ENCODE measurements around the gene MAPK9.

The MAPK9 gene

GRCh38 chr5:180291943-180292831 lies at the start of gene MAPK9:
Gene MAPK9 (minus strand): TSS chr5:180292083. CDS start chr5:180280561, 11,522 bp downstream.
- peak; percentile 77 for DNase-seq

DNA sequence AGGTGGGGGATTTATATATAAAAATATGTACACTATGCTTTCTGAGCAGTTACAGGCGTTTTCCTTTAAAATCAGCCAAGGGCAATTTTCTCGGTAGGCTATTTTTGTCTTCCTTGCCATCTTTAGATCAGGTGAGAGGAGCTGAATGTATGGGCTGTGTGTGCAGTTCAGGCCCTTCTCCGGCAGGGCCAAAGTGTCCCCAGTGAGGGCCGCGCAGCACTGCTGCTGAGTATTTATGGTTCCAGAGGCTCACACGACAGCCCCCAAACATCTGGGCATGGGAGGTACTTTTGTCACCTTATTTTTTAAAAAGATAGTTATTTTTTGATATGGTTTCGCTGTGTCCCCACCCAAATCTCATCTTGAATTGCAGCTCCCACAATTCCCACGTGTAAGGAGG lies 49.7 kb upstream of the MAPK9 start:
- no peak for DNase-seq

DNA sequence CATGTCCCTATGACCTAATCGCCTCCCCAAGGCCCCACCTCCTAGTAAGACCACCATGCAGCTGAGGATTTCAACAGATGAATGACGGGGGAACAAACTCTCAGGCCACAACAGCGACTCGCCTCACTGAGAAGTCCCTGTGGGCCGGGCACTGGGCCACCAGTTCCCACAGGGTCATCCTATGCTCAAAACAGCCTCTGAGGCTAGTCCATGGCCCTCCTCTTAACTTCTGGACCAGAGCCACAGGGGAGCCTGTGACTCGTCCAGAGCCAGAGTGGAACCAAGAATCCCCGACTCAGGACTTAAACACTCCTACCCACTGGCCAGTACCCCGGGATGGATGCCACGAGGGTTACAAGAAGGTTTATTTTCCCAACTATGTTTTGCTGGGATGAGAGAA lies 49.0 kb upstream of the MAPK9 start:
- DNase-seq: no peak

DNA sequence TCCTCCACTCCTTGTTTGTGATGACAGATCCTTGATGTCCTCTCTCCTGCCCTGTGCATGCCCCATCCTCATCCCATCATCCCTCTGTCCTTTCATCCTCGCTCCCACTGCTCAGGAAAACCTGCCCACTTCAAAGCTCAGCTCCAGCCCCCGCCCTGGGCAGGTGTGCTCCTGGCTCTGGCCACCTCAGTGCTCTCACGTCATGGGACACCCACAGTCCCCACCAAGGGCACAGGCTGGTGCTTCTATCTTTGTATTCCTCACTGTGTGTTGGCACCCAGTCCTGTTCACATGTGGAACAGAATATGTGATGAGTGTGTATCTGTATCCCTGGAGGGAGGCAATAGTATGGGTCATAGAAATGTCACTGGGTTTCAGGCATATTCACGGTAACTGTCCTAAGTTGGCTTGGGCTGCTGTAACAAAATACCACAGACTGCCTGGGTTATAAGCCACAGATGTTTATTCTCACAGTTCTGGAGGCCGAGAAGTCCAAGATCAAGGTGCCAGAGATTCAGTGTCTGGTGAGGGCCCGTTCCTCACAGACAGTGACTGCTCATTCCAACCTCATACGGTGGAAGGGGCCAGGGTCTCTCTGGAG lies 47.8 kb upstream of the MAPK9 start:
- no peak for DNase-seq

DNA sequence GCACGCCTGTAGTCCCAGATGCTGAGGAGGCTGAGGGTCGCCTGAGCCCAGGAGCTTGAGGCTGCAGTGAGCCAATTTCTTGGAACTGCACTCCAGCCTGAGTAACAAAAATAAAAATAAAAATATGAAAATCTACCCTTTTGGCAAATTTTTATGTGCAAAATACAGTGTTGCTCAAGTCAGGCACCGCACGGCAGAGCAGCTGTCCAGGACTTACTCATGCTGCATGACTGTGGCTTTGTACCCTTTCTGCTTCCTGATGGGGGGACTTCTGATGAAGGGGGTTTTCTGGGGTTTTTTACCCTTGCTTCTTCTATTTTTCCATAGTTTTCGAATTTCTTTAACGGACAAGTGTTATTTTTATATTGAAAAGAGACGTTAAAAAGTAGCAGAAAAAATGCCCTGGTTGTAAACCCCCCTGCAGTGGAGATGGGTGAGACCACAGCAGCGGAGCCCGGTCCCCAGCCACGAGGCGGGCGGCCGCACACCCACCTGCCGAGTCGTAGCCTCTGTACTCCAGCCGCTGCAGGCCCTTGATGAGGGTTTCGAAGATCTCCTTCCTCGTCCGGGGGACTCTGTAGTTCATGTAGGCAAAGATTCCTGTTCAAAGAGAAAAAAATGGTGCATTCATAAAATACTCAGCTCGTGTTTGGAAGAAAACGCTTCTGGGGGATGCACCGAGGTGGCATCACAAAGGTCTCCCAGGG lies 46.3 kb upstream of the MAPK9 start:
- DNase-seq: no peak

- no peak for DNase-seq
Observed at GRCh38 chr5:180336234-180337020, 44.5 kb upstream of the MAPK9 start.

- no peak for DNase-seq
Observed at GRCh38 chr5:180335614-180336233, 43.8 kb upstream of the MAPK9 start.

DNA sequence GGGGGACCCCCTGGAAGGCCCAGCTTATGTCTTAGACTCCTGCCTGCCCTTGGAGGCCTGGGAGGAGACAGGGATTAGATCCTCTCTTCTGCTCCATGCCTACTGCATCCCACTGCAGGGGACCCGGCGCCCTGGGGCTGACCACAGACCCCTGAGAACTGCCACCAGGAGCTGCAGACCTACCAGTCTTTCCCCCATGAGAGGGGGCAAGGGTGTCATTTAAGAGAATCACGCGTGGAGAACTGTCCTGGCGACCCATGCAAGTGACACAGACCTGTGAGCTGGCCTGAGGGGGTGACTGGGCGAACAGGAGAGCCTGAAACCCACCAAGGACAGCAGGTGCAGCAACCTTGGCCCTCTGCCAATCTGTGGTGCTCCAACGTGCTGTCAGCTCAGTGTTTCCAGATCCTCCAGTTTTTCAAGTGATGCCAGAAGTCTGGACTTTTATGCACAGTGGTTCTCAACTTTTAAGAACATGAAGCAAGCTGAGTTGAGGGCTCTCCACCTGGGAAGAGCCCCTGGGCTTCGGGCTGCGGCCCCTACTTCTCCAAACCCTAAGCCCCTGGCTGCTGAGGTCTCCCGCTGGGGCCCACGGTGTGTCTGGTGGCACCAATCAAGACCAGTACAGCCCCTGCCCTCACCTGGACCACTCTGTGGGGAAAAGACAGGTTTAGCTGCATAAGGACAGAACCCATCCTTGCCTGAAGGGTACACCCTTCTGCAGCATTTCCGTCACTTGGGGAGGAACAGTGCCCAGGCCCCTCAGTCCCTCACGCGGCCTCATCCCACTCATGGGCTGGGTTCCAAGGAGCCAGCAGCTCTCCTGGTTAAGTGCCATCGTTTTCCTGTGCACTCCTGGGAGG lies 43.1 kb upstream of the MAPK9 start:
- no peak for DNase-seq

- DNase-seq: no peak
Observed at GRCh38 chr5:180334176-180334575, 42.3 kb upstream of the MAPK9 start.

DNA sequence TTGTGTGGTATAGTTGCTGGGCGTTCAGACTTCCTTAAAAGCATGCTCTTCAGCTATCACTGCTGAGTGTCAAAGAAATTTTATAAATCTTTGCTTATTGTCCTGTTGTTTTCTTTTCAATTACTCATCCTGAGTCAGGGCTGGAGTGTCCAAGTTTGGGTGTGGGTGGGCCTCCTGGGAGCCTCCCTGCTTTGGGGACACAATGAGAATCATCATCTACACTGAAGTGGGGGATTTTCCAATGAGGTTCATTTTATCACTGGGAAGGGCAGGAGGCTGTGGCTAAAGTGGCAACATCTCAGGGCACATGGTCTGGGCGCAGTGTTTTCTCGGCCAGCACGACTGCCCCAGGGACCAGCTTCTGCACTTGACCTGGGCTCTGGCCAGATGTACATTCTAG lies 41.8 kb upstream of the MAPK9 start:
- no peak for DNase-seq

DNA sequence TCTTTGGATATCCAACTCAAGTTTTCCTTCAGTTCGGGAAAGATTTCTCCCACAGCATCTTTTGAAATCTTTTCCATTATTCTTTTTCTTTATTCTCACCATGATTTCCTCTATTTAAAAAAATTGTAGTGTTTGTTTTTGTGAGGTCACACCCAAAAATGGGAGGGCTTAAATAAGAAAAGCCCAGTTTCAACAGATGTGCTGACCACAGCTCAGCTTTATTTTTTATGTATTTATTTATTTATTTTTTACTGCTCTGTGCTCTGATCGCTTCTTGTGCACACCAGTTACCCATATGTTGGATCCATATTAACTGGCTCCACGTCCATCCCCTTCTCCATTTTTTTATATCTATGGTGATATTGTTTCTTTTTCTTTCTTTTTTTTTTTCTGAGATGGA lies 41.0 kb upstream of the MAPK9 start:
- DNase-seq: no peak

DNA sequence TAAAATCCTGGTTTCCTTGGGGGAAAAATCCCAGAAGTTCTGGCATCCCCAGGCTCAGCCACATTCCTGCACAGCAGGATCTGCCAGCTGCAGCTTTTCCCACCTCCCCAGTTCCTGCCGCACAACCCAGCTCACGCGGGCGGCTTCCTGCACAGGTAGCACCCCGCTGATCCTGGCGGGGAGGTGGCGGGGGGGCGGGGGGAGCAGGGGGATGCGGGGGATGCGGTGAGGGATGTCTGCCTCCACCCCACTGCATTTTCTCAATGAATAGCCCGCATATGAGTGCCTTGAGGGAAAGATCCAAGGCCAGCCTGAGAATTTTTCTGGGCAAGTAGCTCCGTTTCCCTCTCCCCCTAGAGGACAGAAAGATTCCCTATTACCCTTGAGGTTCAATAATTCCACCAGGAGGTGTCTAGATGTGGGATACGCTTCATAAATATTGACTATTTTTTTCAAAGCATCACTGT lies 40.2 kb upstream of the MAPK9 start:
- DNase-seq: no peak

- no peak for DNase-seq
Observed at GRCh38 chr5:180331647-180331950, 39.7 kb upstream of the MAPK9 start.

GRCh38 chr5:180330810-180331646 lies 39.1 kb upstream of the MAPK9 start:
- DNase-seq: no peak

DNA sequence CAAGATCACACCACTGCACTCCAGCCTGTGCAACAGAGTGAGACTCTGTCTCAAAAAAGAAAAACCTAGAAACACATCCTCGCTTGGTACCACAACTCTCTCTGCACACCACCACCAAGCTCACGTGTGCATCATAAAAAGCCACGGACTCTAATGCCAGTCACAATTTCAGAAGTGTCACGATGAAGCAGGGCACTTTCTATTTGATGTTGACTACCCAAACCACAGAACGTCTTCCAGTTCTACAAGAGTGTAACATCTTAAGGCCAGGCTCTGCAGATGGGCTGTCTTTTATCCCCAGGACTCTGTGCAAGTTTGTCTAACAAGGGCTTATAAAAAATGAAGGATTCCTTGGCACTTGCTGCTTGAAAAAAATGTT lies 38.4 kb upstream of the MAPK9 start:
- DNase-seq: no peak

DNA sequence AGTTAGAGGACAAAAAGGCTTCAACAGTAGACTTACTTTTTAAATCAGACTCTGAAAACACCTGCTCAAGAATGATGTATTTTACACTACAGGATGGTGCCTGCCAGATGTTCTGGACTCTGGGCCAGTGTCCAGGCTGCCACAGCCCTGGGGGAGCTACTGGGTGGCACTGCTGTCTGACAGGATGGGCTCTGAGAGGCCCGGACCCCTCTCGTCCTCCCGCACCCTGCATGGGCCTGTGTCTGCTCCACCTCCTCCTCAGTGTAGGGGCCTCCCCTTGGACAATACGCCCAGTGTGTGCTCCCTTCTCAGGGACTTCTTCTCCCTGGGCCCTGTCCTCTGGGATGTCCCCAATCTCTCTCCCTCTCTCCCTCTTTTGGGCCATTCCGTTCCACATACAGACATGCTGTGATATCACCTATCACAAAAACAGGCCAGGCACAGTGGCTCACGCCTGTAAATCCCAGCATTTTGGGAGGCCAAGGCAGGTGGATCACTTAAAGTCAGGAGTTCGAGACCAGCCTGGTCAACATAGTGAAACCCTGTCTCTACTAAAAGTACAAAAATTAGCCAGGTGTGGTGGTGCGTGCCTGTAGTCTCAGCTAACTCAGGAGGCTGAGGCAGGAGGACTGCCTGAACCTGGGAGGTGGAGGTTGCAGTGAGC lies 37.9 kb upstream of the MAPK9 start:
- DNase-seq: no peak

DNA sequence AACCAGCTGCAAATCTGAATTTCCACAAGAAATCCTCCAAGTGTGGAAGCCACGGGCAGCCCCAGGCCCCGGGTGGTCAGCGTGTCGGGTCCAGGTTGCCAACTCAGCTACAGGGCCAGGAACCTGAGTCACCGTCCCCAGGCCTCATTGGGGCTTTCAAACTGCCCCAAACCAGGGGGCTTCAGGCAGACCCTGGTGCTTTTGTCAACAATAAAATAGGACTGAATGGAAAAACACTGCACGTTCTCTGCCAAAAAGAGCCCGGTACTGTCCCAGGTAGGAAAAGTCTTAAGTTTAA lies 37.2 kb upstream of the MAPK9 start:
- no peak for DNase-seq

DNA sequence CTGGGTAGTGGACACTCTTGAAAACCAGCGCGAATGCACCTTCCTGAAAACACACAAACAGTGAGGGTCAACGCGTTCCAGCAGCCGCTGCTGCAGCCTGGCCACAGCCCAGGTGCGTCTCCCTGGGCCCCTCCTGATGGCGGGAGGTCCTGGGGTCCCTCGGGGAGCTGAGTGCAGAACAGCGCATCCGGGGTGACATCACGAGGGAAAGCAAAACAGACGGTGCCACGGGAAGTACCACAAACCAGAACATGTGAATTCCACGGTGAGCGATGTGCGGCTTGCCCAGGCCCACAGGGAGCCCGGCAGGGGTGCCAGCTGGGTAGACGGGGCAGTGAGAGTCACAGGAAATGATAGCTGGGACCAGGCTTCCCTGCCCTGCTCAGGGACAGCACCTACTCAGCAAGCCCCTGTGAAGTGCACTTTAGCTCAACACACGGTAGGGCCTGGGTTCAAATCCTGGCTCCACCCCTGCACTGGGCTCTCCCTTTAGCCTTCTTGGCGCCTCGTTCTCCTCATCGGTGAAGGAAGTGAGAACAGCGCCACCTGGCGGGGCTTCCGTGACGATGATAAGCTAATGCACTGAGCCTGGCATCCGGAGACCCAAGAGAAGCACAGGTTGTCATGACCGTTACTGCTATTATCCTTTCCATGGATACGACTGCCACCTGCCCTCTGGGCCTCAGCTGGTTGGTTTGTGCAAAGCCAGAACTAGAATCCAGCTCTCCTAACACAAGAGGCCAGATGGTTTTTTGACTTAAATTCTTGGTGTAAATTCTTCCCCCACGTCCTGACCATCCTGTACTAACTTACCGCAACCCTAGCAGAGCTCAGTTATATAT lies 36.6 kb upstream of the MAPK9 start:
- peak; percentile 69 for DNase-seq

DNA sequence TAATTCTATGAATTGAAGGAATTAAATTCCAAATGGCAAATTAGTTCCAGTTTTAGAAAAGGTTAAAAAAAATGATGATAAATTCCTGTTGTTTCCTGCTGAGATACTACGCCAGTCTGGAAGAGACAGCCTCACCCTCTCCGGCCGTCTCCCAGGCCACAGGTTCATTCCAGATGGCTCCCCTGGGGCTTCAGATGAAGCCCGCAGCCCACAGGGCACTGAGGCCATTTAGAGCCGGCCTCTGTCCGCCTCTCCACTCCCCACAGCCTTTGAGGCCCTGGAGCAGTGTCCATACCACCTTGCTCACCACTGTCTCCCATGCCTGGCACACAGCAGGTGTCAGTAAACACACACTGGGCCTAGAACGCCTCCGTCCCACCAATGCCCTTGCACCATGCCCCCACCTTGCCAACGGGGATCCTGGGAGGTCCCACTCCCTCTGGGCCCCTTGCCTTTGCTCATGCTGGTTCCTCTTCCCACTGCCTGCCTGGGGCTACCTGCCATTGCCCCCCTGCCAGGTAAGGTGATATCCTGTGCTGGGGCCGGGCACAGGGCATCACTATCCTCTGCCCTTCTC lies 35.2 kb upstream of the MAPK9 start:
- DNase-seq: no peak
